GM12878 (cell line): ENCODE measurements around the gene LRRC73. TPM values are rescaled to one million over a fixed set of nuclear protein-coding genes. Genes with fewer than 3 reads are reported as not detected.

ENCODE experiments used
- ATAC-seq: fragments of 200-7000 bp; cut with Tn5 transposase; 3 replicates; pipeline ENCODE4 v1.9.1; 2020; ENCODE audit warnings: mild to moderate bottlenecking, moderate library complexity
- BruUV-seq: library from RNA; stranded (reverse); fragments of 400-500 nt; replicated peaks from 2 replicates; lab custom pipeline; 2021; lab: Mats Ljungman, UMichigan
- CTCF ChIA-PET: fragments of 300-600 bp; sonication (Branson Sonifier 250); formaldehyde crosslinking; extraction: SDS; loops from one replicate; lab custom pipeline; 2021; ENCODE audit warnings: inconsistent platforms; lab: Yijun Ruan, JAX
- POLR2A ChIA-PET: fragments of 350-600 bp; formaldehyde crosslinking; extraction: SDS; loops from one replicate; lab custom pipeline; 2021; ENCODE audit warnings: inconsistent platforms; lab: Charles Lee
- RAD21 ChIA-PET: fragments of 300-600 bp; sonication (Branson Sonifier 250); formaldehyde crosslinking; loops from one replicate; lab custom pipeline; 2023; ENCODE audit warnings: antibody characterized with exemption; ENCODE audit not compliant: unreplicated experiment; lab: Charles Lee
- SMC1A ChIA-PET: fragments of 300-600 bp; sonication (Branson Sonifier 250); formaldehyde crosslinking; loops from one replicate; lab custom pipeline; 2023; ENCODE audit not compliant: unreplicated experiment, uncharacterized antibody; lab: Charles Lee
- DNase-seq: peaks from one replicate; pipeline ENCODE4 v3.0.0-alpha.2; 2011; ENCODE audit warnings: low read depth, low spot score
- FAIRE-seq: peaks from 3 replicates; lab custom pipeline; 2011; peaks lifted over from hg19 to GRCh38; lab: Jason Lieb, UNC
- H2AFZ ChIP-seq: 2 replicates; pipeline ENCODE4 v1.6.0; 2011; ENCODE audit warnings: low read depth, low read length, control low read depth; ENCODE audit not compliant: control insufficient read depth
- H3K27ac ChIP-seq: 2 replicates; pipeline ENCODE4 v1.5.1; 2011; ENCODE audit warnings: control low read depth; ENCODE audit not compliant: control insufficient read depth, insufficient read depth
- H3K27me3 ChIP-seq, 2 experiments: replicated peaks in 1 of 2; 2 replicates each; pipeline versions ENCODE4 v1.6.0 to v1.6.1; 2011; ENCODE audit warnings: low read length in 1 of 2; ENCODE audit not compliant: control insufficient read depth in 2 of 2, insufficient read depth in 2 of 2
- H3K36me3 ChIP-seq, 2 experiments: 2 replicates each; pipeline ENCODE4 v1.5.1; 2011; ENCODE audit warnings: low read length in 1 of 2; ENCODE audit not compliant: control insufficient read depth in 2 of 2, insufficient read depth in 2 of 2
- H3K4me1 ChIP-seq: 2 replicates; pipeline ENCODE4 v1.6.1; 2011; ENCODE audit warnings: mild to moderate bottlenecking, low read length, moderate library complexity, mixed read lengths; ENCODE audit not compliant: control insufficient read depth, insufficient read depth
- H3K4me2 ChIP-seq: 2 replicates; pipeline ENCODE4 v1.6.0; 2011; ENCODE audit warnings: control low read depth; ENCODE audit not compliant: control insufficient read depth, insufficient read depth
- H3K4me3 ChIP-seq: fragments of 200-600 bp; sonication (generic); 2 replicates; pipeline ENCODE4 v1.5.1; 2016
- H3K79me2 ChIP-seq: 2 replicates; pipeline ENCODE4 v1.6.0; 2011; ENCODE audit warnings: low read length; ENCODE audit not compliant: control insufficient read depth, insufficient read depth
- H3K9ac ChIP-seq: 2 replicates; pipeline ENCODE4 v1.8.0; 2011; ENCODE audit warnings: low read length, control low read depth, mixed read lengths; ENCODE audit not compliant: control insufficient read depth, insufficient read depth
- H3K9me3 ChIP-seq: replicated peaks from 3 replicates; pipeline ENCODE4 v1.5.1; 2011; ENCODE audit warnings: mild to moderate bottlenecking, low read length; ENCODE audit not compliant: control insufficient read depth, insufficient read depth
- H4K20me1 ChIP-seq: 2 replicates; pipeline ENCODE4 v1.6.0; 2011; ENCODE audit not compliant: control insufficient read depth, insufficient read depth
- ATF7 ChIP-seq: fragments of 450-650 bp; IDR thresholded peaks from 2 replicates; pipeline ENCODE4 v1.6.1; 2016; ENCODE audit warnings: low read depth, mild to moderate bottlenecking
- CTCF ChIP-seq, 3 experiments: IDR thresholded peaks in 2 of 3; conservative IDR thresholded peaks in 1 of 3; 2 replicates each; pipeline ENCODE4 v1.5.1; 2011; ENCODE audit warnings: low read depth in 3 of 3, low read length in 3 of 3, mild to moderate bottlenecking in 3 of 3, control low read depth in 2 of 3, moderate library complexity in 2 of 3, inconsistent platforms in 1 of 3, mixed read lengths in 1 of 3; ENCODE audit not compliant: control insufficient read depth in 2 of 3, insufficient read depth in 1 of 3; ENCODE audit errors: extremely low read depth in 1 of 3
- WGBS: methylation state at CpG from one replicate; pipeline ENCODE4 v1.1.6; 2016; ENCODE audit warnings: low lambda C conversion rate; ENCODE audit not compliant: insufficient replicate concordance, insufficient coverage; ENCODE audit errors: missing lambda C conversion rate; 5-methylcytosine and 5-hydroxymethylcytosine counted together
- in situ Hi-C: fragments of 300-500 bp; cut with MboI; formaldehyde crosslinking; loops from 9 replicates; pipeline ENCODE4 v1.14.3; 2018; ENCODE audit warnings: mixed read lengths
- intact Hi-C: fragments of 100-400 bp; cut with micrococcal nuclease; formaldehyde crosslinking; loops from one replicate; pipeline ENCODE4 v1.14.2; 2022; ENCODE audit not compliant: unreplicated experiment
- polyA plus RNA-seq, 11 experiments: library from polyadenylated mRNA; depleted of rRNA in 4 of 11; unstranded in 6 of 11; stranded (reverse) in 5 of 11; fragments of >200 nt; fragmentation: Nextera tagmentation in 4 of 11; fragmentation: Illumina TruSeq in 1 of 11; extraction: Ambion mirVana in 4 of 11; extraction: Trizol in 1 of 11; gene quantifications; 1 replicate in 1 of 11; 2 replicates in 10 of 11; pipeline versions ENCODE4 v1.2.1 to v1.2.3, GENCODE V29; 2011 to 2016; ENCODE audit warnings: inconsistent platforms in 2 of 11, missing spikeins in 2 of 11, low read depth in 1 of 11
- total RNA-seq, 4 experiments: library from RNA; depleted of rRNA in 3 of 4; stranded (reverse); fragments of >200 nt in 3 of 4; fragmentation: Illumina TruSeq in 1 of 4; extraction: Trizol in 1 of 4; gene quantifications; 2 replicates each; pipeline versions ENCODE4 v1.2.1 to v1.2.3, GENCODE V29; 2013 to 2021

LRRC73 gene
- total and polyA plus RNA-seq, 10 of the 15 experiments (the other 5 are each of a cell fraction or from before 2014, with no cell fraction given), result 0.13 TPM; not detected in 9

- Histone ChIP-seq H3K36me3 (peaks cover 7 to 8% of the 10 kb centered on the region in 2 experiments; a peak in 3 of 4 replicates), H2AFZ (no peak overlapping the region), H3K27me3 (no peaks in the 10 kb centered on the region), H3K9ac (no peak overlapping the region), H4K20me1 (no peaks in the 10 kb centered on the region; the same call in 1 of the 2 replicates), H3K27ac (no peak overlapping the region), H3K4me3 (no peak overlapping the region), H3K79me2 (no peaks in the 10 kb centered on the region), H3K4me1 (no peaks in the 10 kb centered on the region), H3K9me3 (no peaks in the 10 kb centered on the region), H3K4me2 (no peak overlapping the region)
- DNase-seq (no peak), ATAC-seq (no peak), FAIRE-seq (no peak)
- CTCF ChIA-PET, result interaction anchor here (1.0 to 7.6 kb wide), 4 partner anchors 12 to 109 kb away, joined by 3 to 70 read pairs (median 4); partner anchors contain the start of gene LRRC73
- POLR2A ChIA-PET, result interaction anchor here (0.5 to 0.6 kb wide), 2 partner anchors 37 to 53 kb away, joined by 3 read pairs; no protein-coding TSS in a partner anchor
- TF ChIP-seq CTCF (IDR thresholded peaks at IDR 0.05 in 2 of 3, conservative IDR thresholded peaks at IDR 0.05 in 1 of 3; ENCODE audit: control insufficient read depth in 2 of 3, extremely low read depth in 1 of 3, insufficient read depth in 1 of 3, low read depth in 3 of 3, low read length in 3 of 3) (peak in 2 of 3 experiments; percentile 14 to 22; a peak in 2 of 6 replicates), ATF7 (no peak)
- SMC1A ChIA-PET, result interaction anchor here (1.0 to 1.3 kb wide), 2 partner anchors 10 to 37 kb away, joined by 4 to 5 read pairs; no protein-coding TSS in a partner anchor
- no TSS peak for BruUV-seq
- 54% methylated on average over 4 of the region's 4 CpGs for WGBS
- RAD21 ChIA-PET, result interaction anchor here (1.1 to 1.7 kb wide), 2 partner anchors 10 to 12 kb away, joined by 4 to 8 read pairs; no protein-coding TSS in a partner anchor
- in situ Hi-C loops, result no loop called here
- intact Hi-C loops, result no loop called here
Observed at GRCh38 chr6:43495409-43495941, 14.7 kb downstream of the LRRC73 start.
